GM06990 (cell line): Measurements from ENCODE around the gene PERM1.

Experiments
- DNase-seq: peaks from one replicate; pipeline ENCODE4 v3.0.0-alpha.2; 2011; ENCODE audit not compliant: insufficient read length; ENCODE audit errors: extremely low read depth
- H3K27me3 ChIP-seq: replicated peaks from 2 replicates; pipeline ENCODE4 v1.6.0; 2011; ENCODE audit warnings: low read length; ENCODE audit not compliant: control insufficient read depth, insufficient read depth
- H3K36me3 ChIP-seq: 2 replicates; pipeline ENCODE4 v1.5.1; 2011; ENCODE audit warnings: low read length; ENCODE audit not compliant: control insufficient read depth, insufficient read depth
- H3K4me3 ChIP-seq: replicated peaks from 2 replicates; pipeline ENCODE4 v1.5.1; 2011; ENCODE audit warnings: low read depth, mild to moderate bottlenecking, control low read depth, low read length
- CTCF ChIP-seq: IDR thresholded peaks from 2 replicates; pipeline ENCODE4 v1.5.1; 2011; ENCODE audit warnings: low read length, control low read depth, mild to moderate bottlenecking, inconsistent platforms; ENCODE audit not compliant: insufficient read depth, poor library complexity, severe bottlenecking

The PERM1 gene

GRCh38 chr1:1001057-1001783, 19.3 kb upstream of the PERM1 start:
- DNase-seq, result no peak
- TF ChIP-seq CTCF, result no peak
- Histone ChIP-seq H3K27me3 (peaks cover 3% of the 10 kb centered on the region), H3K36me3 (no peaks in the 10 kb centered on the region; the same call in 1 of the 2 replicates), H3K4me3 (peak overlapping the region; percentile 18)

- peak overlapping the region; percentile 51 for H3K4me3 ChIP-seq
- TF ChIP-seq CTCF, result no peak
- DNase-seq, result peak; percentile 68
- peaks cover 3% of the 10 kb centered on the region for H3K27me3 ChIP-seq
- no peaks in the 10 kb centered on the region; the same call in 1 of the 2 replicates for H3K36me3 ChIP-seq
Observed at GRCh38 chr1:1000357-1001056, 18.6 kb upstream of the PERM1 start.

- no peak for DNase-seq
- TF ChIP-seq CTCF, result no peak
Observed at GRCh38 chr1:999725-1000356, 17.9 kb upstream of the PERM1 start, which contains the start of gene HES4. Gene HES4, minus strand, starts transcription at chr1:1000097. Its CDS starts 124 bp downstream, at chr1:999973.

GRCh38 chr1:998995-999724, 17.3 kb upstream of the PERM1 start:
- H3K4me3 ChIP-seq, result peak overlapping the region; percentile 18
- DNase-seq, result no peak
- H3K27me3 ChIP-seq, result no peaks in the 10 kb centered on the region; the same call in 1 of the 2 replicates
- TF ChIP-seq CTCF, result no peak
- H3K36me3 ChIP-seq, result no peaks in the 10 kb centered on the region

More at GRCh38 chr1:999725-1000356, 17.9 kb upstream of the PERM1 start, which contains the start of gene HES4:
- H3K4me3 ChIP-seq, result peak within 1 kb of the TSS; percentile 51
- H3K27me3 ChIP-seq, result peaks cover 3% of the 10 kb centered on the region
- no peaks in the 10 kb centered on the region; the same call in 1 of the 2 replicates for H3K36me3 ChIP-seq

- no peak for TF ChIP-seq CTCF
- no peaks in the 10 kb centered on the region for H3K36me3 ChIP-seq
- H3K4me3 ChIP-seq, result no peak overlapping the region
- no peaks in the 10 kb centered on the region; the same call in 1 of the 2 replicates for H3K27me3 ChIP-seq
- no peak for DNase-seq
Observed at GRCh38 chr1:998745-998994, 16.8 kb upstream of the PERM1 start.
